GM21576 (cell line): ENCODE data around the gene NPR3.

Source experiments
- ATAC-seq: cut with Tn5 transposase; IDR thresholded peaks from one replicate; pipeline ENCODE4 v1.9.1; 2021; ENCODE audit warnings: mild to moderate bottlenecking, moderate library complexity; ENCODE audit not compliant: unreplicated experiment

Gene NPR3, protein sequence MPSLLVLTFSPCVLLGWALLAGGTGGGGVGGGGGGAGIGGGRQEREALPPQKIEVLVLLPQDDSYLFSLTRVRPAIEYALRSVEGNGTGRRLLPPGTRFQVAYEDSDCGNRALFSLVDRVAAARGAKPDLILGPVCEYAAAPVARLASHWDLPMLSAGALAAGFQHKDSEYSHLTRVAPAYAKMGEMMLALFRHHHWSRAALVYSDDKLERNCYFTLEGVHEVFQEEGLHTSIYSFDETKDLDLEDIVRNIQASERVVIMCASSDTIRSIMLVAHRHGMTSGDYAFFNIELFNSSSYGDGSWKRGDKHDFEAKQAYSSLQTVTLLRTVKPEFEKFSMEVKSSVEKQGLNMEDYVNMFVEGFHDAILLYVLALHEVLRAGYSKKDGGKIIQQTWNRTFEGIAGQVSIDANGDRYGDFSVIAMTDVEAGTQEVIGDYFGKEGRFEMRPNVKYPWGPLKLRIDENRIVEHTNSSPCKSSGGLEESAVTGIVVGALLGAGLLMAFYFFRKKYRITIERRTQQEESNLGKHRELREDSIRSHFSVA

DNA sequence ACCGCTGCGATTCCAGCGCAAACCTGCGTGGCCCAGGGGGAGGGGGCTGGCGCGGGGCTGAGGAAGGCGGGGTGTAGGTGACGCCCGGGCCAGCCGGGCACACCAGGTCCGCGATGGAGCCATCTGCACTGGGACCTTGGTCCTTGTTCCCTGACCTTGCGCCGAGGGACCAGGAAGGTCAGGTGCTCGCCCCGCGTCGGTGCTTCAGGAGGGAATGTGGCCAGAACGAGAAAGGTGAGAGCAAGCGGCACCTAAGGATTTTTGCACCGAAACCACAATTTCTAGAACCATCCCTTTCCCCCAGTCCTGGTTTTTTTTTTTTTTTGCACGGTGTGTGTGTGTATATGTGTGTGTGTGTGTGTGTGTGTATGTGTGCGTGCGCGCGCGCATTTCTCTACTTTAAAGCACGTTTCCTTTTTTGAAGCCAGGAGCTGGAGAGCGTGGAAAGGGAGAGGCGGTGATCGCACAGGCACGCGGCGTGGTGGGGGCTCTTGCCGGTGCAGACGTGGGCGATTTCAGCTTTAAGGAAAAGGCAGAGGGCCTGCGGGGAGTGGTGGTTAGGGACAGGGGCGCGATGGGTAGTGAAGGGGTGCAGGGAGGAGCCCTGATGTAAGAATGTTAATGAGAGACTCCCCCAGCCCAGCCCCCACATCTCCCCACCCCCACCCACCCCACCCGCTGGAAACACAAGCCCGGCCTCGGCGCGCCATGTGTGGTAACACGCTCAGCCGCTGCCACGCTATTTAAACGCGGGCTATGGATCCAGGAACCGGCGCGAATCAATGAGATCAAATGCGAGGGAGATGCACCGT lies at the start of gene NPR3:
NPR3 (plus strand) TSS at position 772 of the 812 bp plus-strand sequence. CDS start 456 bp downstream, outside the sequence.
- ATAC-seq: no peak

DNA sequence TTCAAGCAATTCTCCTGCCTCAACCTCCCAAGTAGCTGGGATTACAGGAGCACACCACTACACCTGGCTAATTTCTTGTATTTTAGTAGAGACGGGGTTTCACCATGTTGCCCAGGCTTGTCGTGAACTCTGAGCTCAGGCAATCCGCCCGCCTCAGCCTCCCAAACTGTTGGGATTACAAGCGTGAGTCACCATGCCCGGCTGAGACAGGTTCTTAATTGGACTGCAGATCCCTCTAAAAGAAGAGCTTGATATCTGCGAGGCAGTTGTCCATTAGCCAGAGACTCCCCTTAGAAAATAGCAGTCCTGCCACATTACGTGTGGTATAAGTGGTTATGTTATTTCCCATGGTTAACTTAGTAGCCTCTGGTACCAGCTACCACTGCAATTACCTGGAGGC lies 46.6 kb upstream of the NPR3 start:
- ATAC-seq: no peak

DNA sequence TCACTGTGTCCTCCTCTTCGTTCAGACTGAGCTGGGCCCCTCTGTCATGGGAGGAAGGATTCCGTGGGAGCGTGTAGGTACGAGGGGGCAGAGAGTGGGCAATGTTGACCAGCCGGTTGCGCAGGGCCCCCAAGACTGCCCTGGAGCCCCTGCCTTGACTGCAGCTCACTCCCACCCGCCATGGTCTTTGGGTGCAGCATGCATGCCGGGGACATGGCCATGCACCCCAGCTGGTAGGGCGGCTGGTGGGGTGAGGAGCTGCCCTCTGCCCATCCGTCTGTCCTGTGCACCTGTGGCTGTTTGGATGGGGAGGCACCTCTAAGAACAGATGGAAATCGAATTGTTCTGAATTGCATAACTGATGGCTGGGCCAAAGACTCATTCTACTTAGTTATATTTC lies 42.6 kb upstream of the NPR3 start:
- ATAC-seq: no peak

DNA sequence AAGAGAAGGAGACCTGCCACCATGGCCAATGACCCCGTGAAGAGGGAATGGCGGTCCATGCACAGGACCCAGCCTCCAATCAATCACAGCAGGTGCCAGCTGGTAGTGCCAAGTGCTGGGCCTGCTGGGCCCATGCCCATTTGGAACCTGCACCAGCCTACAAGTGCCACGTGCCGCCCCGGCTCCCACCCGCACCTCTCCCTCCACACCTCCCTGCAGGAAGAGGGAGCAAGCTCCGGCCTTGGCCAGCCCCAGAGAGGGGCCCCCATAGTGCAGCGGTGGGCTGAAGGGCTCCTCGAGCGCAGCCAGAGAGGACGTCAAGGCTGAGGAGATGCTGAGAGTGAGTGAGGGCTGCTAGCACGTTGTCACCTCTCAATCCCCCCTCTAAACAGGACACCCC lies 37.8 kb upstream of the NPR3 start:
- no peak for ATAC-seq

DNA sequence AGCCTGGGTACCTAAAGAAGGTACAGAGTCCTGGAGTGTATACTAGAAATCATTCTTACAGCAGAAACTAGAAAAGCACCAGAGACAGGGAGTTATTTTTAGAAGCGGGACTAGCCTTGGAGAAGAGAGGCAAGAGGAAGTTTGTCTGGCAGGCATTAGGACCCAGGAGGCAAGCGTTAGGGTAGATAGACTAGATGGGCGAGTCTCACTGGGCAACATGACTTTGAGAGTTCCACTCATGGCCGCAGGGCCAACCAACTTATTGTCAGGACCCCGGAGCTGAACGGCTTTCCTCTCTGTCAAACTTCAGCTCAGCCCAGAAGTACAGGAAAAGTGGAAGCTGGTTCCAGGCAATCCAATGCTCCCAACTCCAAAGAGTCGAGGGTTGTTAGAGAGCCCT lies 34.1 kb upstream of the NPR3 start:
- ATAC-seq: no peak

DNA sequence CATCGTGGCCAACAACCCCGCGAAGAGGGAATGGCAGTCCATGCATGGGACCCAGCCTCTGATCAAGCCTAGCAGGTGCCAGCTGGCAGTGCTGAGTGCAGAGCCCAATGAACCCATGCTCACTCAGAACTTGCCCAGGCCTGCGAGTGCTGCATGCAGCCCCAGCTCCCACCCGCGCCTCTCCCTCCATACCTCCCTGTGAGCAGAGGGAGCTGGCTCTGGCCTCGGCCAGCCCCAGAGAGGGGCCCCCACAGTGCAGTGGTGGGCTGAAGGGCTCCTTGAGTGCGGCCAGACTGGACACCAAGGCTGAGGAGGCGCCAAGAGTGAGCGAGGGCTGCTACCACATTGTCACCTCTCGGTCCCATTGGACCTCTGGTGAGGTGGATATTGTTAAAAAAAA lies 32.6 kb upstream of the NPR3 start:
- no peak for ATAC-seq

DNA sequence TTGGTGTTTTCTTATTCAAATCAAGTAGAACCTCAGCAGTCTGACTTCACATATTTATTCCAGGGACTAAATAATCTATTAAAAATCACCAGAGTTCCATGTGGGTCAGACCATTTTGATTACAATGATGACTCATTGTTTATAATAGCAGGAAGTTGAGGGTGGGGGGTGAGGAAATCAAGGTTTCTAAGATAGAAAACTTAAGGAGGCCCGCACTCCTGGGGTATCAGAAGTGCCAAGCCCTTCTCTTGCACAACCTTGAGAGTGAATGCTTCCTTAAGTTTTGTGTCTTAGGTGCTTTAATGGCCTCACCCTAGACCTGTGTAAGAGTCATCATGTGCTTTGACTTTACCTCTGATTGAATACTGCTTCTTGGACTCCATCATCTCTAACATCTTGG lies 31.9 kb upstream of the NPR3 start:
- no peak for ATAC-seq

DNA sequence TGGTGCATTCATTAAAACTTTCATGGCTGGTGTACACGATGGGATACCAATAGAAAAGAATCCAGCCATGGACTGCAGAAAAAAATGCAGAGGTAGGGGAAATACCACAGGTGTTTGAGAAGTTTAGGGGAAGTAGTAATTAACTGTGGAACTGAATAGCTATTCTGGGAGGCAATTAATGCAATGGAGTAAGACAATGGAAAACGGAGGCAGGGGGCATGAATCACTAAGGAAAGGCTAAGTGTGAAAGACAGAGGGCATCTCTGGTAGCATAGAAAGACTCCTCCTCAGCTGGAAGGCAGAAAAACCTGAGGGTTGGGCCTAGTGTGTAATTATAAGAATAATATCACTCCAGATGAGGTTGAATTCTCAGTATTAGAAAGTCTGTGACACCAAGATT lies 30.9 kb upstream of the NPR3 start:
- no peak for ATAC-seq

DNA sequence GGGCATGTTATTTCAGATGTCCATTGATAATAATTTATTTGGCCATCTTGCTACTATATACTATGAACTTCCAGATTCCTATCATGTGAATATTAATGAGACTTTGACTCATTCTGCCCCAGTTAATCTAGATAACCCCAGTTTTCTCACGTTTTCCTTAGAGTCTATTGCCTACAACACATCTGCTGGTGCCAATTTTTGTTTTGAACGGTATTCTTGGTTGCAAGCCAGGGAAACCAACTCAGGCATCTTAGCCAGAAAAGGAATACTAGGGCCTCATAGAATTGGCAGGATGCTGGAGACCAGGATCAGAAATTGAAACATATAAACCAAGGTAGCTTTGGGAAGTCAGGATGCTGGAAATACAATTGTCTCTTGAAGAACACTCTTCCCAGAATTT lies 28.0 kb upstream of the NPR3 start:
- ATAC-seq: no peak

DNA sequence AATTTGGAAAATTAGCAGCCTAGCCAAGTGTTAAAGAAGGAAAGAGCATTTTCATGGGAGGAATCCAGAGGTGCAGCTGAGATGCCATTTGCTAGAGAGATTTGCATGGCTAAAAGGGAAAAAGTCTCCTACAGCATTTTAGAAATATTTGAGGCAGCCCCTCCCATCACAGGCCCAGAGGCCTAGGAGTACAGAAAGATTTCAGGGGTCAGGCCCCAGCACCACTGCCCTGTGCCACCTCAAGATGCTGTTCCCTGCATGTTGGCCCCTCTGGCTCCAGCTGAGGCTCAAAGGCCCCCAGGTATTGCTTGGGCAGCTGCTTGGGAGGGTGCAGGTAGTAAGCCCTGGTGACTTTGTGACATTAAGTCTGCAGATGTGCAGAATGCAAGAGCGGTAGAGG lies 26.9 kb upstream of the NPR3 start:
- ATAC-seq: no peak

DNA sequence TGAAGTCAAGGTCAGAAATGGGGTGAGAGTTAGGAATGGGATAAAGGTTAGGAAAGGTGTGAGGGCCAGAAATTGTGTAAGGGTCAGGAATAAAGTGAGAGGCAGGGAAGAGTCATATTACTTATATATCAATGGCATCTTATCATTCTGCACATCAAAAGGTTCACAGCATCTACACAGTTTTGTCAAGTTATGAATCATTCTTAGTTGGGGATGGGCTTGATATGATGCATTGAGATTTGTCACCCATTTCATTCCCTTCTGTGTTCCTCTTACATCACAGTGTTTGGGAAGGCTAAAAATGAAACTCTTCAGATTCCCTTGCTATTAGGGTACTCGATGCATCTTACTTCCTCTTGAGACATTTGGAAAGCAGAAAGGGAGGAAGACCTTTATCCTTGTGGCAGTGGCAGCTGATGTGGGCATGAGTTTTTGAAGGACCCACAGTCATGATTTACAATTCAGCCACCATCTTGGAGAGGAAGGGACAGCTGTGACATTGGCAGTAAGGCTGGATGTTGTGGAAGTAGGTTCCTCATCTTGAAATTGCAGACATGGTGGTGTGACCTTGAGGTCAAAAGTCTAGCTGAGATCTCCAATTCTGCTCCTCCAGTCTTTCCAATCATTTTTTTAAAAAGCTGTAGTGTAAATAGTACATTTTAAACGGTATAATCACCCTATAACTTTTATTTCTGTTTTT lies 24.2 kb upstream of the NPR3 start:
- no peak for ATAC-seq

DNA sequence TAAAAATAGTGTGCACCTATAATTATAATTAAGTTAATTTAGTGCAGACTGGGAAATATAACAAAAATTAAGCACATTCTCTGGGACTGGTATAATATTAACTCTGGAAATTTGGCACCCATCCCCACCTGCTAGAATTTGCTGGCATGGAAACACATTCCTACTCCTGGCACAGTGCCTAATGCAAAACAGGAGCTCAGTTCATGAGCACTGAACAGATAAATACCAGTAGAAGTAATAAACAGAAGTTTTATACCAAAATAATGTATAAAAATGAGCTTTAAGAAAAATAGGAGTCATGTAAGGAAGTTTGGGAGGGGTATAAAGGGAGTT lies 23.7 kb upstream of the NPR3 start:
- no peak for ATAC-seq

DNA sequence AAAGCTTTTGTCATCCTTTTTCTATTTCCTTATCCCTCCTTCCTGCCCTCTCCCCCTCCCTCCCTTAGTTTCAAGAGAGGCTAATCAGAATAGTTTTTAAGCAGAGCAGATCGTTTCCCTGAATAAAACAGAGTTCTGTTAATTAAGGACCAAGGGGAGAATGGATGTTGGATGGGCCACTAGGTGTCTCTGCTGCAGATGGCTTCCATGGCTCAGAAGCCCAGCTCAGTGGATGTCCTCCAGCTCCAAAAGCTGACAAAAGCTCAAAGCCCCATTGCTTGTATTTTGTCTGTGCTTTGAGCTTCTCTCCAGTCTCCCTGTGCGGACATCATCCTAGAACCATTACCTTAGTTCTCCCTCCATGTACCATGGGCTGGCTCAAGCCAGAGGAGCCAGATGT lies 21.0 kb upstream of the NPR3 start:
- ATAC-seq: no peak

DNA sequence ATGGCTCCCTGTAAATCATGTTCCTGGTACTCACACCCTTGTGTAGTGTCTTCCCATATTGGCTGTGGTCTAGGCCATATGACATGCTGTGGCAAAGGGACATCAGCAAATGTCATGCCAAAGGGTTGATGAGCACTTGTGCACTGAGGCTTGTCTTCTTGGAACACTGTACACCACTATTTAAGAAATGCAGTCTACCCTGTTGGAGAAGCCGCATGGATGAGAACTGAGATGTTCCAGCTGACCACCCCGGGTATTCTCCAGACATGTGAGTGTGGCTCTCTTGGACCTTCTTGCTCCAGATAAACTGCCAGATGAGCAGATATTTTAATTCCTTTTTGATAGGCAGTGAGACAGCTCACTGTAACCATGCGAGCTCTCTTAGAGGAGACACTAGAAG lies 20.5 kb upstream of the NPR3 start:
- ATAC-seq: no peak

DNA sequence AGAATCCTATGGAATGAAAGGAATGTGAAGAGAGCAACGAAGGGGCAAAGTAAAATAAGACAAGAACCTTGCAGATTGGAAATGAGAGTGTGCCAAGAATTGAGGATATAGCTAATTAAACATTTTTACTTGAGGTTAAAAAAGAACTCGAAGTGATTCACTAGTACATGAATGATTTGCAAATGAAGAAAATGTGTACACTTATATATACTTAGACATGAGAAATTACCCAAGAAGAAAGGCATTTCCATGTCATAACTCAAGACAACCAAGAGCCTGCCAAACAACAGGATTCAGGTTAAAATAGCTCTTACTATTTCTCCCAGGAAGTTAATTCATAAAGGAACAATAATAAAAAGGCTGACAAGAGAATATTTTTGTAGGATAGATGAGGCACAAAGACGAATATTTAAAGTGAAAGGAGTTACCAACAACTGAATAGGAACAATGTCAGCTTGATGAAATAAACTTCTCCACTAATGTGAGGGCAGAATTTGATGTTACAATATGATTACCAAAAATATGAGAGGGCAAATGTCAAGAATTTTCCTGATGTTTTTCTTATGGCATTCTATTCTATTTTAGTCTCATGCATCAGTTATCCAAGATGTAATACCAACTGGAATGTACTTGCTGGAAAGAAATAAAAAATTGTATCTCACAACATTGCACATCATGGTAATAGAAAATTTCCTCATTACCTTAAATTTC lies 18.9 kb upstream of the NPR3 start:
- ATAC-seq: no peak

DNA sequence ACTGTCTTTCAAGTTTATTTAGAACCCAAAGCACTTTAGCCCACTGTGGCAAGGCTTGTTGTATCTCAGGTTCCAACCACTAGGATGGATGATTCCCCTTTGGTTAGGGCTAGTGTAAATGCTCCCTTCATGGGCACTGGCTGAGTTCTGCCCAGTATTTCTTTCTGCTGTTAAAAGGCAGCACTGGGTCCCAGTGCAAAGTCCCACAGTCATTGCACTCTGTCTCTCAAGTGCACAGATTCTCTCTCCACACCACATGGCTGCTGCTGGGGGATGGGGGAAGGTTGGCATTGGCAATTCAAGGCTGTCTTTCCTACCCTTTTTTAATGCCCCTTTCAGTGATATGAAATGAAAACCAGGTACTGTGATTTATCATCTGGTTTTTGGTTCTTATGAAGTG lies 7.2 kb upstream of the NPR3 start:
- no peak for ATAC-seq

DNA sequence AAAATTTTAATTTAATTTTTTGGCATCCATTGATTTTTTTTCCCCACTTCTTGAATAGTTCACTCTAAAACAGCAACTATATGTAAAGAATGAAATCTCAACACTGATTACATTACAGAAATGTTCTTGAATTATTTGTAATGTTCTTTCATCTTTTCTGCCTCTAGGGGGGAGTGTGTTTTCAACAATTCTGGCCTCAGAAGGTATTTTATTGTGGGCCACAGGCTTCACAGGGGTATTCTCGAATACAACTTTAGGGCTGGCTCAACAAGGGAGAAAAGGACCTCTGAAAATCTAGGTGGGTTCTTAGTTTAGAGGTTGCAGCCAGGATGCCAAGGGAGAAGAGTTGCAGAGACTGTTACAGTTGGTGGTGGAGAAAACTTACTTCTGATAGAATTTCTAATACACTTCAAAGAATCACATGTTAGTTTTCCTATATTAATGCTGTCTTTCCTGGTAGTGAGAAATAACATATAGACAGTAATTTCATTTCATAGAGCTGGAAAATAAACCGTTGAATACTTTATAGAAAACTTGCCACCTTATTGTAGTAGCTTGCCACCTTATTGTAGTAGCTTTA lies 3.6 kb upstream of the NPR3 start:
- ATAC-seq: no peak

DNA sequence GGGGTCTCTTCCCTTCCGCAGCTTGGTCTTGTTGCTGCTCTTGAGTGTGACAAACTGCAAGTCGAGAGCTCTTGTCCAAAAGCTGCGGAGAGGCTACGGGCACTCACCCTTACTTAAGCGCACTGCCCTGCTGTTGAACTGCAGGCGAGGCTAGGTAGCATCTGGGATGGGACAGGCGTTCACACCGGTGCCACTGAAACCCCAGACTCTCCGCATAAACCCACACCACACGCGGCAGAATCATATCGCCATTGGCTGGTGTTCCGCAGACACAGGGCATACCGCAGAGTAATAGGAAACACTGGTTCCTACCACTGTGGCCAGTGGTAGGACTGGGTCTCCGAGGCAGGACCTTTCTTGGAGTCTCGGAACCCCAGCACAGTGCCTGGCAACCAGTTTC lies 2.2 kb upstream of the NPR3 start:
- no peak for ATAC-seq

DNA sequence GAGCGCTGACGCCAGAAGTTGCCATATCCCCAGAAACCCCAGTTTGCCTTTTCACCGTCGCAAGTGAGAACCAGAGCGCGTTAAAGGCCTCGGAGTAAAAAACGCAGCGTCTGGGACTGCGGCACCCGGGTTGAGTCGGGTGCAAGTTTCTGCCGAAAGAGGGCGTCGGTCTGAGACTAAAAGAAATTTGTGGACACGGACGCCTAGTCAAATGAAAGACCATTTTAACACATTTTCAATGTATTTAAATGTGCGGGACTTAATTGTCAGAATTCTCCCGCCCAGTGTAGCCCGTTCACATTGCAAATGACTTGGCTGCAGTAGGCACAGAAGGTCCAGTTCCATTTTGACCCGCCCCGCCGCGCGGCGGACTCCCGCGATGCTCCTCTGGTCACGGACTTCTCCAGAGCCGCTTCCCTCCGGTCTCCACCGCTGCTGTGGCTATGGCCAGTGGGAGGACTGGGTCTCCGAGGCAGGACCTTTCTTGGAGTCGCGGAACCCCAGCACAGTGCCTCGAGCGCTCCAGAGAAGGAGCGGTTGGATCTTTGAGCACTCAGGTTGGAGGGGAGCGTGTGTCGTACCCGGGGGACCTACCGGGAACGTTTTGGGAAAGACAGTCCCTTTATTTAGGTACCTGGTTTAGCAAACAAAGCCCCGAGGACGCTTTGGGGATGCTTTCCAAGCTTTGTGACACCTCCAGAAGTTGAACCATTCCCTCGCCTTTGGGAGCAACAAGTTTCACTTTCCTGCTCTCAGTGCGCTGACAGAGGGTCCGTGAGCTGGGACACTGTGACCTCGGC lies 1.2 kb upstream of the NPR3 start:
- ATAC-seq: no peak

DNA sequence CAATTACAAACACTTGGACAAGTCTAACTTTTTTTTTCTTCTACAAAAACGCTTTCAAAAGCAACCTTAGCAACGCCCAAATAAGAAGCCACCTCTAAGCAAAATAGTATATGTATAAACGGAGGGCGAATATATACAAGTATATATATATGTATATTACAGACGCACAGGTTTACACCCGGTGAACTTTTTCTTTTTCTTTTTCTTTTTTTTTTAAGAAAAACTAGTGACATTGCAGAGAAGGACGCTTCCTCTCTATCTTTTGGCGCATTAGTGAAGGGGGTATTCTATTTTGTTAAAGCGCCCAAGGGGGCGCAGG lies 200 bp downstream of the NPR3 start:
- no peak for ATAC-seq
